Measurements from ENCODE around the gene BICD1.

- TF ChIP-seq ZNF777 (CRISPR knock-in tag; IDR thresholded peaks at IDR 0.05) (no peak), GPN1 (CRISPR knock-in tag; IDR thresholded peaks at IDR 0.05; ENCODE audit: borderline replicate concordance) (no peak), ZNF280B (CRISPR knock-in tag; IDR thresholded peaks at IDR 0.05; ENCODE audit: borderline replicate concordance) (no peak), EHMT2 (IDR thresholded peaks at IDR 0.05; ENCODE audit: borderline replicate concordance, low read depth, low read length) (no peak)
- TF ChIP-seq, protein P1, sequence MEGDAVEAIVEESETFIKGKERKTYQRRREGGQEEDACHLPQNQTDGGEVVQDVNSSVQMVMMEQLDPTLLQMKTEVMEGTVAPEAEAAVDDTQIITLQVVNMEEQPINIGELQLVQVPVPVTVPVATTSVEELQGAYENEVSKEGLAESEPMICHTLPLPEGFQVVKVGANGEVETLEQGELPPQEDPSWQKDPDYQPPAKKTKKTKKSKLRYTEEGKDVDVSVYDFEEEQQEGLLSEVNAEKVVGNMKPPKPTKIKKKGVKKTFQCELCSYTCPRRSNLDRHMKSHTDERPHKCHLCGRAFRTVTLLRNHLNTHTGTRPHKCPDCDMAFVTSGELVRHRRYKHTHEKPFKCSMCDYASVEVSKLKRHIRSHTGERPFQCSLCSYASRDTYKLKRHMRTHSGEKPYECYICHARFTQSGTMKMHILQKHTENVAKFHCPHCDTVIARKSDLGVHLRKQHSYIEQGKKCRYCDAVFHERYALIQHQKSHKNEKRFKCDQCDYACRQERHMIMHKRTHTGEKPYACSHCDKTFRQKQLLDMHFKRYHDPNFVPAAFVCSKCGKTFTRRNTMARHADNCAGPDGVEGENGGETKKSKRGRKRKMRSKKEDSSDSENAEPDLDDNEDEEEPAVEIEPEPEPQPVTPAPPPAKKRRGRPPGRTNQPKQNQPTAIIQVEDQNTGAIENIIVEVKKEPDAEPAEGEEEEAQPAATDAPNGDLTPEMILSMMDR (CRISPR knock-in tag; IDR thresholded peaks at IDR 0.05), result peak; percentile 43
Observed at GRCh38 chr12:32084017-32084688, 22.5 kb upstream of the BICD1 start.

Data from HepG2 (cell line).